Frontal cortex (tissue), 4 donors: ENCODE measurements around the gene MLLT6. TPM values are rescaled to one million over a fixed set of nuclear protein-coding genes. Genes with fewer than 3 reads are reported as not detected.
A peak's percentile ranks its signal among the peaks of the same experiment; 100 is the strongest.

Experiments
- DNase-seq, 2 donors: peaks; one replicate each; pipeline ENCODE4 v3.0.0; 2012; ENCODE audit warnings: low spot score in 2 of 2
- FAIRE-seq: peaks from 2 replicates; lab custom pipeline; 2012; peaks lifted over from hg19 to GRCh38; lab: Jason Lieb, UNC
- total RNA-seq: library from RNA; depleted of rRNA; stranded (reverse); fragments of >200 nt; gene quantifications from one replicate; pipeline ENCODE4 v1.2.3, GENCODE V29; 2014
- donor health status: control.
- donor health status: control.
- donor health status: control.

The MLLT6 gene
- total RNA-seq, 1 donor from 2014 or later: 16.3 TPM

GRCh38 chr17:38705523-38705802, 390 bp downstream of the MLLT6 start:
- FAIRE-seq (no peak), DNase-seq (no peak)

GRCh38 chr17:38705803-38706504, 881 bp downstream of the MLLT6 start:
- DNase-seq (peak; percentile 57 to 70), FAIRE-seq (no peak)

GRCh38 chr17:38706505-38707216, 1.6 kb downstream of the MLLT6 start:
- peak in 1 of 2 donors; percentile 34 for DNase-seq
- no peak for FAIRE-seq

GRCh38 chr17:38707678-38708351, 2.7 kb downstream of the MLLT6 start:
- peak in 1 of 2 donors; percentile 14 for DNase-seq
- no peak for FAIRE-seq

- FAIRE-seq: no peak
- DNase-seq: no peak
Observed at GRCh38 chr17:38709104-38709820, 4.2 kb downstream of the MLLT6 start.

- FAIRE-seq (no peak), DNase-seq (no peak)
Observed at GRCh38 chr17:38709864-38710603, 5.0 kb downstream of the MLLT6 start.

GRCh38 chr17:38710604-38710962, 5.5 kb downstream of the MLLT6 start:
- DNase-seq (no peak), FAIRE-seq (no peak)

- FAIRE-seq (no peak), DNase-seq (no peak)
Observed at GRCh38 chr17:38710985-38711384, 5.9 kb downstream of the MLLT6 start.

GRCh38 chr17:38711792-38712571, 6.9 kb downstream of the MLLT6 start:
- DNase-seq (no peak), FAIRE-seq (no peak)

- no peak for DNase-seq
- no peak for FAIRE-seq
Observed at GRCh38 chr17:38712593-38712992, 7.5 kb downstream of the MLLT6 start.

- FAIRE-seq (no peak), DNase-seq (no peak)
Observed at GRCh38 chr17:38713456-38714075, 8.5 kb downstream of the MLLT6 start.

- DNase-seq: no peak
- FAIRE-seq: no peak
Observed at GRCh38 chr17:38715216-38715943, 10.3 kb downstream of the MLLT6 start.

- DNase-seq (no peak), FAIRE-seq (no peak)
Observed at GRCh38 chr17:38716368-38717005, 11.4 kb downstream of the MLLT6 start.

GRCh38 chr17:38717139-38717745, 12.2 kb downstream of the MLLT6 start:
- DNase-seq (no peak), FAIRE-seq (no peak)

- DNase-seq (no peak), FAIRE-seq (no peak)
Observed at GRCh38 chr17:38719289-38719942, 14.3 kb downstream of the MLLT6 start.

GRCh38 chr17:38719943-38720641, 15.0 kb downstream of the MLLT6 start:
- FAIRE-seq: no peak
- DNase-seq: no peak
